Measurements from ENCODE around the gene TAF4.
"Not testable (repeated sequence)": the region's sequence is repeated elsewhere in the genome, so short reads cannot be mapped to it uniquely, and the experiment has no call there.

Gene TAF4

DNA sequence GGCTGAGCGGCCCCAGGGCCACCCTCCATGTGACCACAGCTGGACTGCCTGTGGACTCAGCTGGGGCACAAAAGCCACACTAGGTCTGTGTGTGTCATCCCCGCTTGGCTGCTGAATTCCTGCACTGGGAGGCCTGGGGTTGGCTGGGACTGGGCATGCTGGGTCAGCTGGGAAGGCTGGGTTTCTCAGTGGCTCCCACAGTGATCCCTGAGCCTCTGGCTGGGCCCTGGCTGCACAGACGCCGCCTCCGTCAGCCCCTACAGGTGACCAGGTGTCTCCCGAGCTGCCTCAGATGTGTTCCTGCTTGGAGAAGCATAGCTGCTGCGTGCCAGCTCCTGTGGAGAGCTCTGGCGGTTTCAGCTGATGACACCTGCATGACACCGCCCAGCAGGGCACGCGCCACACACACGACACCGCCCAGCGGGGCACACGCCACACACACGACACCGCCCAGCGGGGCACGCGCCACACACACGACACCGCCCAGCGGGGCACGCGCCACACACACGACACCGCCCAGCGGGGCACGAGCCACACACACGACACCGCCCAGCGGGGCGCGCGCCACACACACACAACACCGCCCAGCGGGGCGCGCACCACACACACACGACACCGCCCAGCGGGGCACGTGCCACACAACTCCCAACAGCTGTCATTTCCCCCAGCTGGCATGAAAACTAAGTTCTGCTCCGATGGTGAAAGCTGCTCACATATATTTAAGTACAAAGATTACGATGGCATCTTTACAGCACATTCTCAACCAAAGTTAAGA is 88.8 kb downstream of the TAF4 start:
- no peak for DNase-seq

DNA sequence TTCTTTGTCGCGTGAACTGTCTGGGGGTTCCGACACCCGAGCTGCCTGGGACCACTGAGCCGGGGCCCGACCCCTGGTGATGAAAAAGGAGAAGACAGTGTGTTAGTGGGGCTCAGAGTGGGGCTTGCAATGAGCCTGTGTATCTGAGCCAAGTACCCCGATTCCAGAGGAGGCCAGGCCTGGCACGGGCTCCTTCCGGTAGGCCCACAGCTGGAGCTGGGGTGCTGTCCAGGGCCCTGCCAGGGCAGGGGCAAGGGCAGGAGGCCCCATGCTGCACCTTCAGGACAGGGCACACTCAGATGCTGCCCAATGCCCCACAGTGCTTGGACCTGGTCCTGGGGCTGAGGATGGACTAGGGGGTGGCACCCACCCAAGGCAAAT is 89.4 kb downstream of the TAF4 start:
- DNase-seq, result no peak

DNA sequence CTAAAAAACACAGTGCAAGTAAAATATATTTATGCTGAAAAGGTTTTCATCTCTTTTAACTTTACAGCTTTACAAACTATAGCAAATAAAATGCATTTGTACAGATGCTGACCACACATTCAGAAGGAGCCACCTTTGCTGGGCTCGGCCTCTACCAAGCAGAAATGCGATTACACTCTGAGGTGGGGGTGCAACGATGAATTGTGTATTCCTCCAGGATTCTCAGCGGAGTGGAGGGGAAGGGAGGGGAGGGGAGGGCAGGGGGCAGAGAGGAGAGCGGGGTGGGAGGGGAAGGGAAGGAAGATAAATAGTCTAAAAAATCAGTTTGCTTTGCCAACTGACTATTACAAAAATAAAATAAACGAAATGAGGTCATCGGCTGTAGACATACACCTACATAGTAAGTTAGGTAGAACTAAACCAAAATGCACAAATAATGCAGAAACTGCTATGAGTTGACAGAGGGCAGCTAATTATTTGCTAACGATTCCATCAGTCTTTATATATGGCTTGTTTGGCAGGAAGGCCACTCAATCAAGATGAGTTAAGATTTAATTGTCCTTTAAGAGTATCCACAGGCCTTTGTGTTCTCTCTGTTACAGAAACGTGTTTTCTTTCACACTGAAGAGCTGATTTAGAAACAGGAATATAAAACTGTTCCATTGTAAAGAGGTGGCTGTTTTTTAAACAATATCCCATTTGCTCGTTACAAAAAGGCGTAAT is 90.1 kb downstream of the TAF4 start:
- no peak for DNase-seq

DNA sequence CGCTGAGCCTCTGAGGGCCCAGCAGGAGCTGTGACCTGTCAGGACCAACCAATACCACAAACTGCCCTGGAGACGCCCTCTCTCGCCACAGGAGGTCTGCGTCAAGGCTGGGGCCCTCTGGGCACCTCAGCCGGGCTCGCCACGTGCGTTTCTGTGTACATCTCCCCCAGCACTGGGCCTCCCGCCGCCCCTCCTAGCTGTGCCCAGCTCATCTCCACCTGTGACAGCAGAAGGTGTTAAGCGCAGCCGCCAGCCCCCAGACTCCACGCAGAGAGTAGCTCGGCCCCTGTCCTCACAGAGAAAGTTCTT is 91.4 kb downstream of the TAF4 start:
- DNase-seq, result no peak

DNA sequence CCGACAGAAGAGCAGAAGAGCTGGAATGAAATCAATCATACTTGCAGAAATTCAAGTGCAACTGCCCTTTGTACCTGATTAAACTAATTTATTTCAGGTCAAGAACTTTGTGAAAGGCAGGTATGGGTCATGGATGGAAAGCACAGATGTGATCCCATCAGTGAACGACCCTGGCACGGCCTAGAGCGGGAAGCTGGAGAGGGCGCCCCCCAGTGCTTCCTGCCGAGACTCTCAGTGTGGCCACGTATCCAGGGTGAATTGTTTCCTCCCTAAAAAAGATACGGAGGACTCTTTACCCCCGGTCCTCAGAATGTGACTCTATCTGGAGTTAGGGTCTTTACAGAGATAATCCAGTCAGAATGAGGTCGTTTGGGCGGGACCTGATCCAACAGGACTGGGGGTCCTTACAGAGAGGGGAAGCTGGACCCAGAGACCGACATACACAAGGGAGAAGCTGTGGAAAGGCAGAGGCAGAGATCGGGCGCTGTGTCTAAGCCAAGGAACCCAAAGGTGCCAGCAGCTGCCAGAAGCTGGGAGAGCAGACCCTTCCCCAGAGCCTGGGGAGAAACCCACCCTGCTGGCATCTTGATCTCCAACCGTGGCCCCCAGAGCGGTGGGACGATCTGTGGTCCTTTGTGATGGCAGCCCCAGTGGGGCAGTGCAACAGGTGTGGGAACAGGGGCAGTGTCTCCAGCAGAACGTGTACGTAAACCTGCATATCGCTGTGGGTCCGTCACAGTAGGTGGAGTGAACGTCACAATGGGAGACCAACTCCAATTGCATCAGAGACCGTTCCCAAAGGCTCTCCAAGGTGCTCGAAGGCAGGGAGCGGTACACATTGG is 91.9 kb downstream of the TAF4 start:
- DNase-seq, result no peak

DNA sequence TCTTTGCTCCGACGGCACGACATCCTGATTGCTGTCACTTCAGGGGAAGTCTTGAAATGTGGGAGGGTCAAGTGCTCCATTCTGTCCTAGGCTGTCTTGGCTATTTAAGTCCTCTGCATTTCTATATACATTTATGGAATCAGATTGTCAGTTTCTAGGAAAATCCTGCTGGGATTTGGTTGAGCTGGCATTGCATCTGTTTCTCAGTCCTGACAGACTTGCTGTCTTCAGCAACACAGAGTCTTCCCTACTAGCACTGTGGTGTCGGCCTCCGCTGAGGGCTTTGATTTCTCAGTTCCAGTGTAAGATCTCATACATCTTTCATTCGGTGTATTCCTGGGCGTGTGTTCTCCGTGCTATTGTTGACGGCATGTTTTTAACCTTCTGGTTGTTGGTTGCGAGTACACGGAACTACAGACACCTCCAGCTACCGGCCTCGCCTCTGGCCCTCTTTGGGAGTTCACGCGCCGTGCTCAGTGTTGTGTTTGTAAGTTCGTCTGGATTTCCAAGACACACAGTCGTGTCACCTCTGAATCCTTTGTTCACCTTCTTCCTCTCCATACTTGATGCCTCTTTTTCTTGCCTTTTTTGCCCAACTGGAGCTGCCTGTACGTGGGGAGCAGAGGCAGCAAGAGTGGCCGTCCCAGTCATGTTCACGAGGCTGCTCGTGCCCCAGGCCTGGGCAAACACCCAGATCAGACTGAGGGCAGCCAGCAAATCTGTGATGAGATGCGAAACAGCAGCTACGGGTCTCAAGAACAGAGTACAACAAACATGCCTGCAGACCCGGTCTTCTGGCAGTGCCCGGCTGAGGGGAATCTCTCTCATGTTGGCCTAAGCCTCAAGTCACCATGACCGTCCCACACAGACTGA is 92.8 kb downstream of the TAF4 start:
- no peak for DNase-seq

DNA sequence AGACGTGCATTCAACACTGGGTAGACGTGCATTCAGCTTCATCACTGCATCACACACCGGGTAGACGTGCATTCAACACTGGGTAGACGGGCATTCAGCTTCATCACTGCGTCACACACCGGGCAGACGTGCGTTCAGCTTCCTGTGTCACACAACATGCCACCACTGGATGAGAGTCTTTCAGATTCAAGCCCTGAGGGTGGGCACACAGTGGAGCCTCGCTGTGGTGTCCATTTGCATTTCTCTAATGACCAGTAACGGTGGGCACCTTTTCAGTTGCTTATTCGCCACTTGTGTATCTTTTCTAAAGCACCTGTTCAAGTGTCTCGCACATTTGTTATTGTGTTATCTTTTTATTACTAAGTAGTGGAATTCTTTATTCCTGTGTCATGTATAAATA is 94.1 kb downstream of the TAF4 start:
- DNase-seq, result not testable (repeated sequence)

DNA sequence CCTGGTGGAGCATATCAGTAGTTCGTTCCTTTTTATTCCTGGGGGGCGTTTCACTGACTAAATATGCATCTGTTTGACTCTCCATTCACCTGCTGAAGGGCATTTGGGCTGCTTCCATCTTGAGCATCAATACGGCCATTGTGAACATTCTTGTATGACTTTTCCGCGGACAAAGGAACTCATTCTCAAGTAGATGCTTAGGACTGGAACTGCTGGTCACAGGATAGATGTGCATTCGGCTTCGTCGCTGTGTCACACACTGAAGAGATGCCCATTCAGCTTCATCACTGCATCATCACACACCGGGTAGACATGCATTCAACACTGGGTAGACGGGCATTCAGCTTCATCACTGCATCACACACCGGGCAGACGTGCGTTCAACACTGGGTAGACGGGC is 95.3 kb downstream of the TAF4 start:
- no peak for DNase-seq

DNA sequence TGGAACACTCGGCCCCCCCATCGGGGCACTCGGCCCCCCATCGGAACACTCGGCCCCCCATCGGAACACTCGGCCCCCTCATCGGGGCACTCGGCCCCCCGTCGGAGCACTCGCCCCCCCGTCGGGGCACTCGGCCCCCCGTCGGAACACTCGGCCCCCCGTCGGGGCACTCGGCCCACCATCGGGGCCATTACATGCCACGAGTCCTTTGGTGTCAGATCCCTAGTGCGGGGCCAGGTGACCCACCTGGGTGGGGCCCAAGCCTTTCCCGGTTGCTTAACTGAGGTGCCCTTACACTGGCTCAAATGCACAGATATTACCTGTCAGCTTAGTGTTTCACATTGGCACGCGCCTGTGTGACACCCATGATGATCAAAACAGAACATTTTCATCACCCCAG is 95.9 kb downstream of the TAF4 start:
- no peak for DNase-seq

DNA sequence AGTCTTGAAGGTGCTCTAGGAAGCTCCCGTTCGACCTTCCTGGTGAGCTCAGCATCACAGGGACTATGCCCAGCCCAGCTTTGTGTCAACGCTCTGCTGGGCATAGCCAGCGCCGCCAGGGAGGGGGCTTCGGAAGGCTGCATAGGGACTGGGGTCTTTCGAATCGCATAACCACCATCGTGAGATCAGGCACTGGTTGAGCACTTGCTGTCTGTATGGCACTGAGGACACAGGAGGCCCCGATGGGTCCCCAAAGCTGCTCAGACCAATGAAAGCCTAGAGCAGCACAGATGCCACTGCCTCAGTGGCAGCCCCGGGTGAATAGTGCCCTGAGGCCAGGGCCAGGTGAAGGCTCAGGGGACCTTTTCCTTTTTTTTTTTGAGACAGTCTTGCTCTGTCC is 96.7 kb downstream of the TAF4 start:
- no peak for DNase-seq

DNA sequence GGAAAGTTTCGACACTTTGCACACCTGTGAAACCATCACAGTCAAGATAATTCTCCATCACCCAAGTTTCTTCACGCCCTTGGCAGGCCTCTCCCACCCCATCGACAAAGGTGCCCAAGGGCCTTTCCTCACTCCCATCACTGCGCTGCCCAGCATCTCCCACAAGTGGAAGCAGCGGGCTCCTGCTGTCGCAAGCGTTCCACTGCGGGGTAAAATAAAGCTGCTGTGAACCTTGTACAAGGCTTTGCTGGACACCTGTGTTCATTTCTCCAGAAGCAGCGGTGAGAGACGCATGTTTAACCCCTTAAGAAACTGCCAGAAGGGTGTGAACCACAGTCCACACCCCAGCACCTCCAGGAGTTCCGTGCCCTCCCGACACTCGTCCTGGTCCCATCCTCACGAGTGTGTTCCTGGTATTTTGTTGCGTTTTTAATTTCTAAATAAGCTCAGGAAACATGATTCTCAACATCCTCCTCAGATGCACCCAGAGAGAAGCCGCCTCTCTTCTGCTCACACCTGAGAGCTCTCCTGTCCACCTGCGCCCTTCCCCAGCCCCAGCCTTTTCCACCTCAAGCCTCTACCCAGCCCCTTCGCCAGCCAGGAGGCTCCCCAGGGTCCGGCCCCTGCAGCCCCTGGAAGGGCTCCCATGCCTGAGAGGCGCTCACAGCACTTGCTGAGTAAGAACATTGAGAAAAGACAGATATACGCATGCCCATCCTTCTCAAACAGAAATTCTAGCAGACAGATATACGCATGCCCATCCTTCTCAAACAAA is 97.5 kb downstream of the TAF4 start:
- DNase-seq, result no peak

DNA sequence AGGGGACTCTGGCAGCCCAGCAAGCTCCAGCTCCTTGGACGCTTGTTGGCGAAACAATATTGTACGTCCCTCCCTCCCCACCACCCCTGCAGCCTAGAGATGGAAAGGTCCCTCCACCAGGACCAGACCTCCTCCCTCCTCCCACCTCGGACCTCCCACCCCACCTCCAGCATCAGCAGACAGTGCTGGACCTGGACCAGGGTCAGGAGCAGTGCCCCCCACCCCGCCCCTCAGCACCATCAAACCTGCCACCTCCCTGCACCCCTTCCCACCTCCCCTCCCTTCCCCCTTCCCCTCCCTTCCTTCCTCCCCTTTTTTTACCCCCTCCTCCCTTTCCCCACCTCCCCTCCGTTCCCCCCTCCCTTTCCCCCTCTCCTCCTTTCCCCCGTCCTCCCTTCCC is 98.4 kb downstream of the TAF4 start:
- no peak for DNase-seq

DNA sequence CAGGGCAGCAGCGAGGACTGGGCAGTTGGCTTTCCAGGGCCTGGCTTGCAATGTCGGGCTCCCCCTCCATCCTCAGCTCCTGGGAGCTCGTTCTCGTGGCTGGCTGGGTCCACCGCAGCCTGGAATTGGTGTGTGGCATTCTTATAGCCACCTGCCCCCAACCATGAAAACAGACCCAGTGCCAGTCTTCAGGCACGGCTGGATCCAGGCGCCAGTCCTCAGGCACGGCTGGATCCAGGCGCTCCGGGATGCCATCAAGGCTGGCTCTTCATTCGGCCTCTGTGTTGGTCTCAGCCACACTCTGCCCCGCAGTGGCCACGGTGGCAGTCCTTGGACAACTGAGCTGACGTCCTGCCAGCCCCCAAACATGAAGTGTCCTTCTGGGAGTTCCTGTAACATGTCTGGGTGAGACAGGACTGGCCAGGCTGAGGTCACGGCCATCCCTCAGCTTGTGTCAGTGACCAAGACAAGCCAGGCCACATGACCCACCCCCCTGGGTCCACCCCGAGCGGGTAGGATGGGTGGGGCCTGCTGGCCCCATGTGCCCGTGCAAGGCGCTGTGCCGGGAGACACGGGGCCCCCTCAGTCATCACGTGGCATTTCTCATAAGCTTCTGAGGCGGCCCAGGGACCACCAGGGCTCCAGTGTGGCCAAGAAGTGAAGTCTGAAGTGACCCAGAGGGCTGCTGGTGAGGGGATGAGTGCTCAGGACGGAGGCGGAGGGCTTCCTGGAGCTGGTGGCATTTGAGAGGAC is 99.0 kb downstream of the TAF4 start:
- no peak for DNase-seq

DNA sequence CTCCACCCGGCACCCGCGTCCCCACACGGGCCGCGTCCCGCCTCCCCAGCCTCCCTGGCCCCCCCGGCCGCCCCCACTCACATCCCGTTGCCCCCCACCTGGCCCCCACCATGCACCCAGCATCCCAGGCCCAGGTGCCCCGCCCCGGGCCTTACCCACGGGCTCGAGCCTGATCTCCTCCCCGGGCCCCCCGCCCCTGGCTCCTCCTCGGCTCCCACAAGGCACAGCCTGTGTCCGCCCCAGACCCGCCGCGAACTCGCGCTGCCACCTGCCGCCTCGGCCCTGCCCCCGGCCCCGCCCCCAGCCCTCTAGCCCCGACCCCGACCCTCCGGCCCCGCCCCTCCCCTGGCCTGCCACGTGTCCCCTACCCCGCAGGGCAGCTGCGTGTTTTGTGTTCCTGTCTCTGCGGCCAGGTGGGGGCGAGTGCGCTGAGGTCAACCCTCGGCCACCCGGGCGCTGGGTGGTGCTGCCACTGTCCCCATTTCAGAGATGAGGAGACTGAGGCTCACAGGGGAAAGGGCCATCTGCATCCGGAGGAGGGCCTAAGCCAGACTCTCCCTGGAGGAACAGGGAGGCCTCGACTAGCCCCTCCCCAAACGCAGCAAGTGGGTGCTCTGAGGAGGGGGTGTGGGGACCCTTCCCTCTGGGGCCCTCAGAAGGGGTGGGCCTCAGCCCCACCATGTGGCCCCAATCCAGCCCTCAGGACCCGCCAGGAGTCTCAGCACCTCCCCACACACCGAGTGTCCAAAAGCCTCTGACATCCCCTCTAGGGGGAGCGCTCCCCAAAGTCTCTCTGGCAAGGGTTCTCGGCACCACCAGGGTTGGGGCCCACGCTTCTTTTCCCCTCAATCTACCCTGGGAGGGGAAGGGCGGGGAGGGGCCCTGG is 99.8 kb downstream of the TAF4 start:
- DNase-seq, result no peak

DNA sequence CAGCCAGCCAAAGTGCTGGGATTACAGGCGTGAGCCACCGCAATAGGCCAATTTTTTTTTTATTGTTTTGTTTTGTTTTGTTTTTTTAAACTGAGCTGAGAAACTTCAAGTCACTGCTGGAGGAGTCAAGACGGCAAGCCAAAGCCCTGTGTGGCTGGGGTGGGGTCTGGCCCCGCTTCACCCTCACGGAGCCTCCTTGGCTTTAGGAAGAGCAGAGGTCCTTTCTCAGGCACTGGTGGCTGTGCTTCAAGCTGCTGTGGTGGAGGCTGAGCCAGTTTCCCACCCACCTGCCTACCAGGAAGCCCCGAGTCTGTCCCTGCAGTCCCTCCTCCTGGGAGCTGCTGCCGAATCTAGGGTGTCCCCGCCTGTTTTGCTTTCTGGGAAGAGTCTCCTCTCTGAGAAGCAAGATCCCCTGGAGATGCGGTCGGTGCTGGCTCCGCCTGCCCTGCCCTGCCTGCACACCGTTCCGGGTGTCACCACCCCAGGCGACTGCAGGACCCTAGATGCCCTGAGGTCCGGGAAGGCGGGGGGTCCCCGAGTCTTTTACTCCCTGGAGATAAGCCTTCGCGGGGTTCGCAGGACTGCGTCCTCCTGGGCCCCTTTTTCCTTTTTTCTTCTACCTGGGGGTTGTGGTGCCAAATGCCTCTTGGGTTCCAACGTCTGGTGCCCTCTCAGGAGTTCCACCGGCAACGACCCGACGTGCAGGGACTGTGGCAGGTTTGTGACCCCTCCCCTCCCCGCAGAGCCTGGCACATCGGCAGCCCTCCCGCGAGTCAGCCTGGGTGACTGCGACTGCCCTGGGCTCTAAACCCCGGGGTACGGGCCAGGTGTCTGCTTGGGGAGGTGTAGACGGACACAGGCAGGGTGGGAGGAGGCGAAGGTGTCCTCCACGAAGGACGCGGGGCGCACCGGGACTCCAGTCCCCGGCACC is 100.7 kb downstream of the TAF4 start:
- no peak for DNase-seq

DNA sequence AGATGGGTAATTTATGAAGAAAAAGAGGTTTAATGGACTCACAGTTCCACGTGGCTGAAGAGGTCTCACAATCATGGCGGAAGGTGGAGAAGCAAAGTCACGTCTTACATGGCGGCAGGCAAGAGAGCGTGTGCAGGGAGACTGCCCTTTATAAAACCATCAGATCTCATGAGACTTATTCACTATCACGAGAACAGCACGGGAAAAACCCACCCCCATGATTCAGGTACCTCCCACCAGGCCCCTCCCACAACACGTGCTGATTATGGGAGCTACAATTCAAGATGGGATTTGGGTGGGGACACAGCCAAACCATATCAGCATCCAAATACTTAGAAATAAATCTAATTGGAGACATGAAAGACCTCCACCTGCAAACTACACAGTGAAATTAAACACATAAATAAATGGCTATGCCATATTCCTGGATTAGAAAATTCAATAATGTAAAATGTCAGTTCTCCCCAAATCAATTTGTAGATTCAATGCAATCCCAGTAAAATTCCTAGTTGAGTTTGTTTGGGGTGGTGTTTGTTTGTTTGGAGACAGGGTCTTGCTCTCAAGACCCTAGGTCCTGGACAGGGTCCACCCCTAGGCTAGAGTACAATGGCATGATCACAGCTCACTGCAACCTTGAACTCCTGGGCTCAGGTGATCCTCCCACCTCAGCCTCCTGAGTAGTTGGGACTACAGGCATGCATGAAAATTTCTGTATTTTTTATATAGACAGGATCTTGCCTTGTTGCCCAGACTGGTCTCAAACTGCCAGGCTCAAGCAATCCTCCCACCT is 101.6 kb downstream of the TAF4 start:
- no peak for DNase-seq

DNA sequence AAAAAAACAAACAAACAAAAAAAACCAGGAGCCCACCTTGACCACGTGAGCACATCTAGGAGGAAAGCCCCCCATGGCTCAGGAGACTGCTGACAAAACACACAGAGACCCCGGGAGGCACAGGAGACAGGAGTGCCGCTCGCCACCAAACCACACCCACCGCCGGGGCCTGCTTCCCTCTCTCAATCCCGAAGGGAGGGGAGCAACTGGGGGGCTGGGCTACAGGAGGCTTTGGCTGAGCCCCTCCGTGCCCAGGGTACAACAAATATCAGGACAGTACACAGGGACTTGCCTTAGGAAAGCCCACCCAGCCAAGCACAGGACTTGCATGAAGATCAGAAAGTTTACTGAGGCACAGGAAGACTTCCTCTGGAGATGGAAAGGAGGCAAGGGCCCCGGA is 102.5 kb downstream of the TAF4 start:
- no peak for DNase-seq

DNA sequence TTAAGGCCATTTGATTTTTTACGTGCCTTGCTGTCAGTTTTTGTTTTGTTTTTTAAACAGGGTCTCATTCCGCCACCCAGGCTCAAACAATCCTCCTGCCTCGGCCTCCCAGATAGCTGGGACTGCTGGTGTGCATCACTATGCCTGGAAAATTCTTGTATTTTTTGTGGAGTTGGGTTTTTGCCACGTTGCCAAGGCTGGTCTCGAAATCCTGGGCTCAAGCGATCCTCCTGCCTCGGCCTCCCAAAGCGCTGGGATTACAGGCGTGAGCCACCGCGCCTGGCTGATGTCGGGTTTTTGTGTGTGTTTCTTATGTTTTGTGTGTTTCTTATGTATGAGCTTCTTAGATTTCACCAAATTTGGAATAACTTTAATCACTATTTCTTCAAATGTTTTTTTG is 104.8 kb downstream of the TAF4 start:
- no peak for DNase-seq

Data from left hindlimb (tissue), 1 donor.